GM18502 (cell line): ENCODE measurements around the gene RICTOR.
A peak's percentile ranks its signal among the peaks of the same experiment; 100 is the strongest.
"Not testable (repeated sequence)": the region's sequence is repeated elsewhere in the genome, so short reads cannot be mapped to it uniquely, and the experiment has no call there.

ENCODE experiments used
- ATAC-seq: cut with Tn5 transposase; IDR thresholded peaks from one replicate; pipeline ENCODE4 v1.9.1; 2021; ENCODE audit warnings: mild to moderate bottlenecking; ENCODE audit not compliant: unreplicated experiment, poor library complexity

RICTOR gene

GRCh38 chr5:39058178-39058921 lies 15.8 kb downstream of the RICTOR start:
- ATAC-seq = peak; percentile 85

- ATAC-seq = peak; percentile 57
Measured at GRCh38 chr5:39057734-39058133, 16.5 kb downstream of the RICTOR start.

GRCh38 chr5:39055768-39056398 lies 18.3 kb downstream of the RICTOR start:
- no peak for ATAC-seq

- no peak for ATAC-seq
Measured at GRCh38 chr5:39055027-39055767, 19.0 kb downstream of the RICTOR start.

- ATAC-seq = no peak
Measured at GRCh38 chr5:39053189-39053588, 21.0 kb downstream of the RICTOR start.

GRCh38 chr5:39052141-39052540 lies 22.1 kb downstream of the RICTOR start:
- ATAC-seq = no peak

- ATAC-seq = no peak
Measured at GRCh38 chr5:39049315-39049714, 24.9 kb downstream of the RICTOR start.

GRCh38 chr5:39040875-39041274 lies 33.3 kb downstream of the RICTOR start:
- no peak for ATAC-seq

- not testable (repeated sequence) for ATAC-seq
Measured at GRCh38 chr5:39034493-39034892, 39.7 kb downstream of the RICTOR start.

- no peak for ATAC-seq
Measured at GRCh38 chr5:39031041-39031440, 43.2 kb downstream of the RICTOR start.

- no peak for ATAC-seq
Measured at GRCh38 chr5:39025456-39025855, 48.7 kb downstream of the RICTOR start.

- ATAC-seq = no peak
Measured at GRCh38 chr5:39024884-39025283, 49.3 kb downstream of the RICTOR start.

- ATAC-seq = no peak
Measured at GRCh38 chr5:39024005-39024404, 50.2 kb downstream of the RICTOR start.

- ATAC-seq = no peak
Measured at GRCh38 chr5:39023121-39023520, 51.1 kb downstream of the RICTOR start.

- ATAC-seq = no peak
Measured at GRCh38 chr5:39022151-39022550, 52.0 kb downstream of the RICTOR start.

- ATAC-seq = no peak
Measured at GRCh38 chr5:39021413-39021812, 52.8 kb downstream of the RICTOR start.

- no peak for ATAC-seq
Measured at GRCh38 chr5:39020458-39020857, 53.7 kb downstream of the RICTOR start.

- ATAC-seq = no peak
Measured at GRCh38 chr5:39019254-39019653, 54.9 kb downstream of the RICTOR start.

- ATAC-seq = no peak
Measured at GRCh38 chr5:39017504-39017903, 56.7 kb downstream of the RICTOR start.

GRCh38 chr5:39016587-39017275 lies 57.5 kb downstream of the RICTOR start:
- no peak for ATAC-seq
